DMS153 treated with DMSO at 0.1 percent for 48 hours (cell line): Measurements from ENCODE around the gene BIN1.

Experiments used
- DNase-seq: peaks from one replicate; lab custom pipeline; 2025; ENCODE audit not compliant: unreplicated experiment; lab: John Stamatoyannopoulos, UW

The BIN1 gene

DNA sequence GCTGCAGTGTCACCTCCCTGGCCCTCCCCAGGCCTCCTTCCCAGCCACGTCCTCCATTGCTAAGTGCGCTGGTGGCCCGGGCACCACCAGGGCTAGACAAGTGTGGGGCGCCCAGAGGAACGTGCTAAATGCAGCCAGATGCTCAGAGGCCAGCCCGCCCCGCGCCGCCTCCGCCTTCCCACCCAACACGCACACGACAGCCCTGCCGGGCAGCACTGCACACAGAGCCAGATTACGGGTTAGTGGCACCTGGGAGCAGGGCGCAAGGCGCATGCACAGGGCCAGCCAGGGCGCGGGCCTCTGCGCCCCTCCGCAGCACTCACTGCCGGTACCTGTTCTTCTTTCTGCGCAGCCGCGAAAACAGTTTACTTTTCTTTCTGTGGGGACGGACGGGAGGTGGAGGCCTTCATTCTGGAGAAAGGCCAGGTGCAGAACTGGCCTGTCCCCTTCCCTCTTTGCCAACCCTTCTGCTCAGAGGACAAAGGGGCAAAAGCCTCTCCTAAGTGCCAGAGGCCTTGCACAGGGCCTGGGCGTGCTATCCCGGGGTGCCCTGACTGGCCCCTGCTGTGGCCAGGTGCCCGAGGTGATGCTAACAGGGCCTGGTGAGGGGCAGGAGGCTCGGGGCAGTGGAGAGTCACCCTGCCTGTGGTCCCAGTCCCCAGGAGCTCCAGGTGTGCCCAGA lies 46.5 kb downstream of the BIN1 start:
- DNase-seq, result no peak

GRCh38 chr2:127059559-127059958 lies 47.4 kb downstream of the BIN1 start:
- DNase-seq, result no peak

- DNase-seq, result no peak
These were observed 48.1 kb downstream of the BIN1 start for GRCh38 chr2:127058954-127059252.

GRCh38 chr2:127058246-127058953 lies 48.6 kb downstream of the BIN1 start:
- no peak for DNase-seq

DNA sequence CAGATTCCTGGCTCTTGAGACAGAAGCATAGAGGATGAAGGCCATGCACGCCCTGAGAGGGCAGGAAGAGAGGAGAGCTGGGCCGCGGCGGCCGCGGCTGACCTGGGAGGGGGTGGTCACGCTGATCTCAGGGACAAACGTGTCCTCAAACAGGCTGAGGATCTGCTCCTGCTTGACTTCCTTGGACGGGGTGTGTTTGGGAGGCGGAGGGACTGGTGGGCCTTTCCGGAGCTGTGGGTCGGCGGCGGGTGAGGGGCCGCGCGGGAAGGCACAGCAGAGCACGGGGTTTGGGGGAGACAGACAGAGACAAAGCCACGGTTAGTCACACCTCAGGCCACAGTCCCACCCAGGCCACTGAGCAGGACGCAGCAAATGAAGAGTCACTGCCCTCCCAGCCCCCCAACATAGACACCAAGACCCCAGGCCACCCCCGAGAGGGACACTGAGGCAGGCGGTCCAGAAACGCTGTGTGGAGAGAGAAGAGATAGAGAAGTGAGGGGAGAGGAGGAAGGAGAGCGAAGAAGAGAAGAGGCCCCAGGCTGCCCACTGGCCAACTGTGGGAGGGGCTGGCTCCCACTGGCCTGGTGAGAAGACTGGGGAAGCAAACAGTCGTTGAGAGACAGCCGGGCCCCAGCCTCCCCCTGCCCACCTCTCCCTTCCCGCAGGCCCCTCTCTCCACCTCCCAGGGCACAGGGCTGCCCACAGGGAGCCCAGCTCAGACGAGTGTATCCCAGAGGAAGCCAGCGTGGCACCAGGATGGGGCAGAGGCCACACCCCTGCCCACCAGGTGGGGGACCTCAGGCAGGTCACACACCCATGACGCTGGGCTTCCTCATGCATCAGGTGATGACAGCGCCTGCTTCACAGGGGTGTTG lies 49.3 kb downstream of the BIN1 start:
- no peak for DNase-seq

GRCh38 chr2:127056631-127057370 lies 50.2 kb downstream of the BIN1 start:
- no peak for DNase-seq

DNA sequence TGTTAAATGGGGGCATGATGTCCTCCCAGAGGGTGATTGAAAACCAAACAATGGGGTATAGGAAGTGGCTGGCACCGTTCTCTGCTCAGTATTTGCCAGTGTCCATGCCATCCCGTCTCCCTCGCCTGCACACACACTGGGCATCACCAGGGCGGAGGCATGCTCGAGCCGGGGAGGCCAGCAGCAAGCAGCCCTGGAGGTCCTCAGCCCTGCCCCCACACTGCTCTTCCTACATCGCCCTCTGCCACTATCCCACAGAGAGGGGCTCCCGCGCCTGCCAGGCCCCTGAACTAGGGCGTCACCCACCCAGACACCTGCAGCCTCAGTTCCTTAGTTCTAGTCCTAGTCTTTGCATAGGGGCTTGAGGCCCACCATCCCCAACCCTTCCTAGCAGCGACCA lies 50.9 kb downstream of the BIN1 start:
- no peak for DNase-seq

GRCh38 chr2:127055786-127056076 lies 51.2 kb downstream of the BIN1 start:
- no peak for DNase-seq

DNA sequence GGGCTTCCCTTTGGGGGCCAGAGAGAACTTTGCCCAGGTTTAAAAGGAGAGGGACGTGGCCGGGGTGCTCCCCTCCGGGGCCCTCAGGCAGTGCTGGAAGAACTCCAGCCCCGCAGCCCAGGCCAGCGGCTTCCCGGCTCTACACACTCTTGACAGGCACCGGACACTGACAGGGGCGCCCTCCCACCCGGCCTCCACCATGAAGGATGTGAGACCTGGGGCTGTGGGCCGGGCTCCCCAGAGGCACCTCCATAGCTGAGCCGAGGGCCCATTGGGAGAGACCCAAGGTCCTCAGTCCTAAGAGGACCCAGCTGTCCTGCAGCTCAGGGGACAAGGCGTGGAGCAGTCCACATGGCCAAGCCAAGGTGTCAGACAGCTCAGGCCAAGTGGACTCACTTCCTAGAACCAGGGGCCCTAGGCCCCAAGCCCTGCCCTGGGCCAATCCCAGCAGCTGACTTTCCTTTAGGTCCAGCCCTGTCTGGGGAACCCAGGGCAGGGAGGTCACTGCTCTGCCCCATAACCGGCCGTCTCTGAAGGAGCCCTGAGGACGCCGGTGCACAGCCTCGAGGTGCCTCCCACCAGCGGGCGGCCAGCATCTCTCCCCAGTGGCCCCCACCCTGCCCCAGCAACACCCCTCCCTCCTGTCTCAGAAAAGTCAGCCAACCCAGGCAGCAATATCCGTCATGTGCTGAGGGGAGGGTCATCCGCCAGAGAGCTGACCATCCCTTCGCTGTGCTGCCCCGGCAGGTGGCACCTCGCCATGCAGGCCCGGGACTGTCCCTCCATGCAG lies 51.8 kb downstream of the BIN1 start:
- no peak for DNase-seq

DNA sequence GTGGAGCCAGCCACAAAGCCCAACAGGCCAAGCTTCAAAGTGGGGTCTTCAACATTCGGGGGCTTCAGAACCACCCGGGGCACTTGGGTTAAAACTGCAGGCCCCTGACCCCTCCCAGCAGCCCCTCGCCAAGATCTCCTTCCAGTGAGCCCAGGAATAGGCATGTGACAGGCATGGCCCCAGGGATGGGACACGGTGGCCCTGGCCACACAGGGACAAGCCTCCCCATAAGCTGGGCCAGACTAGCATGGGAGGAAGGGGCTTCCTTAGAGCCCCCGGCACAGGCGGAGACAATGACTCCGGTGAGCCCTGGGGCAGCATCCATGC lies 52.4 kb downstream of the BIN1 start:
- no peak for DNase-seq

GRCh38 chr2:127053731-127054603 lies 53.0 kb downstream of the BIN1 start:
- DNase-seq, result no peak

DNA sequence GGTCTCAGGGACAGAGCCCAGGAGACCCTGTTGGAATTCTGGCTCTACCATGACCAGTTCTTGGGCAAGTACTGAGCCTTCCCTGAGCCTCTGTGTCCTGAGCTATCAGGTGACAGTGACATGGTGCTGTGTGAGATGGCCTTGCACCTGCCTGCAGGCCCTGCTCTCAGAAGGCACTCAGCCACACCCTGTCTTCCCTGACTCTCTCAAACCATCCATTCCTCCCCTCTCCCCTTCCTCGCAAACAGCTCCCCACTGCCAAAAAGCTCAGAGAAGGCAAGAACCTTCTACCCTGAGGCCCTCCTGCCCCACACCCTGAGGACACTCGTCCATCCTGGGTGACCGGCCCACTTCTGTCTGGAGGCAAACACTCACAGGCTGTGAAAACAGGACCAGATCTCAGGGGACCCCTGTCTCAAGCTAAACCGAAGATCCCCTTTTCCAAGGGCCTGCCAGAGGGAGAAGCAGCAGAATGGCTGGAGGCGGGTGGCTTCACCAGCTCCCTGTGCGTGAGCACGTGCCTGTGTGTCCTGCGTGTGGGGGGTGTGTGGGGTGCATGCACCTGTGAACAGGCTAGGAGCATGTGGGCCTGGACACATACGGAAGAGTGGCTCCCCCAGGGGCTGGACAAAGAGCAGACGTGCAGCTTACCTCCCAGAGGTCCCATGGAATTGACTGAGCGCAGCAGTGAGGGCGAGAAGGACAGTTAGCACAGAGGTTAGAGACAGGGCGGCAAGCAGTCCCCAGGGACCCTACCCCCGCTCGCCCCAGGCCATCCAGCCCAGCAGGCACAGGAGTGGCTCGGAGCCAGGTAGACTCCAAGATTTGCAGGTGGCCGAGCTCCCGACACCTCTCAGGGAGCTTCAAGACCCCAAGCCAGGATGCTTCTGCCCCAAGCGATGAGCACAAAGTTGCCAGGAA lies 53.9 kb downstream of the BIN1 start:
- DNase-seq, result no peak

- no peak for DNase-seq
These were observed 54.7 kb downstream of the BIN1 start for GRCh38 chr2:127052057-127052770.

DNA sequence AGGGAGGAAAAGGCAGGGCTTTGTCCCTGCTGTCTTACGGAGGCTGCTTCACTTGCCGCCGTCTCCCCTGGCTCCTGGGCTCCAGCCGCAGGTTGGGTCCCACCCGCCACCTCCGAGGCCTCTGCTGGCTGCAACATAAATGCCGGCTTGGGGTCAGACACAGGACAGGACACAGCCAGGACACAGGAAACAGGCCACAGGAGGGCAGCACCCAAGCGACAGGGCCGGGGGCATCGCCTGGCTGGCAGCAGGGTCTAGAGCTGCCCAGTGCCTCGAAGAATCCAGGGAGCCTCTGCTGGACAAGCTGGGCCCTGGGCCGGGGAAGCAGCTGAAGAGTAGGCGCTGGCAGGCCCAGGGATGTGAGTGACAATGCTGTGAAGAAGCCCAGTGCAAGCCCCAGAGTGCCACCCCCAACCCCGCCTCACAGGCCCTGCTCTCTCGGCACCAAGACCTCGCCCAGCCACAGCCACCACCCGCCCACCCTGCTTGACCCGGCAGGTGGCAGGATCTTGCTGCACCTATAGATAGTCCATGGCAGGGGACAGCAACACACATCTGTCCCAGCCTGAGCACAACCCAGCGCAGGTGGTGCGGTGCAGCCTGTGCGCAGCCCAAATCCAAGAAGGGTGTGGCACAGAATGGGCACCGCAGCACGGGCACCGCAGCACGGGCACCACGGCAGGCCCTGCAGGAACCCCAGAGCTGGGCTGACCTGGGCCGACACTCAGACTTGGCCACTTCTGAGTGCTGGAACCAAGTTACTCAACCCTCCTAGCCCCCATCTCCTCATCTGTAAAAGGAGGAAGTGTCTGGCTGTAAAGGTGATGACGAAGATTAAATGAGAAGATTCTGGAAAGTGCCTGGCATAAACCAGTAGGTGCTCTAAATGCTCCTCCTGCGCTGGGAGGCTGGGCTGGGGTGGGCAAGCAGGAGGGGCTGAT lies 55.6 kb downstream of the BIN1 start:
- no peak for DNase-seq

GRCh38 chr2:127050803-127051115 lies 56.2 kb downstream of the BIN1 start:
- DNase-seq, result no peak

DNA sequence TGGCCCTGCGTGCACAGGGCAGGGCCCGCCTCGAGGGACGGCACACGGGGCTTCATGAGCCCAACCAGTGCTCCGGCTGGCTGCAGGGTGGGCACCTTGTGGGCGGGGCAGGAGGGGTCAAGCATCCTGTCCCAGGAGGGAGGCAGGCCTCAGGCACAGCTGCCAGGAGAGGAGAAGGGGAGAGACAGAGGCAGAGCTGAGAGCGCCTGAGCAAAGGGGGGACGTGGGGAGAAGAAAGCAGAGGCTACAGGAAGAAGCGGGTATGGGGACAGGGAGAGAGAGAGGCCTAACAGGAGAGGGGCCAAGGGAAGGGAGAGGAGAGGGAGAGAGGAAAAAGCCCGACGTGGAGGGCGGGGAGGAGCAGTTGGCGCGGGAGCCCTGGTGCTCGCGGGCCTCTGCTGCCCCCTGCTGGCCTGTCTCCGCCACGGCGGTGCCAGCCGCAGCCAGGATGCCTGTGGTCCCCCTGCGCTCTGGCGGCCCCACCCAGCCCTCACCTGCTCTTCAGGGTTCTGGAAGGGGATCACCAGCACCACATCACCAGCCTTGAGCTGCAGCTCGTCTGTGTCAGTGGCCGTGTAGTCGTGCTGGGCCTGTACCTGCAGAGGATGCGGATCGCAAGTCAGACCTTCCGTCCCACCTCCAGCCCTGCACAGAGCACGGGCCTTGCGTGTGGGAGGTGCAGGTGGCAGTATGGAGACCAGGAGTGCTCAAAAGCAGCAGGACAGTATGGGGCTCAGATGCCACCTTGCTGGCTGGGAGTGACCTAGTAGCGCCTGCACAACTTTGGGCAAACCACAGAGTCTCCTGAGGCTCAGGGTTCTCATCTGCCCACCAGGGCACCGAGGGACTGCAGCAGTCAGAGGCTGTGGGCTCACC lies 56.8 kb downstream of the BIN1 start:
- DNase-seq, result no peak
